ENCODE data around the gene KCNMA1. TPM values are rescaled to one million over a fixed set of nuclear protein-coding genes. Genes with fewer than 3 reads are reported as not detected.

KCNMA1 gene
- total RNA-seq, 4 donors from 2014 or later = 4.6 to 10.5 (median 7.8) TPM

- Histone ChIP-seq H3K4me1 (peaks cover 10% of the 10 kb centered on the region), H3K27ac (no peak overlapping the region), H3K4me3 (no peak overlapping the region), H3K27me3 (no peaks in the 10 kb centered on the region), H3K36me3 (no peaks in the 10 kb centered on the region), H3K9me3 (no peaks in the 10 kb centered on the region)
- DNase-seq (ENCODE audit: low spot score in 2 of 2) = no peak
- WGBS = 90% methylated on average over 4 of the region's 4 CpGs
- TF ChIP-seq POLR2AphosphoS5 (IDR thresholded peaks at IDR 0.05) (no peak), CTCF (IDR thresholded peaks at IDR 0.05) (no peak), POLR2A (IDR thresholded peaks at IDR 0.05) (no peak), EP300 (IDR thresholded peaks at IDR 0.05) (no peak)
These were observed 752.8 kb downstream of the KCNMA1 start for GRCh38 chr10:76884673-76885275.

- H3K27me3 ChIP-seq = no peaks in the 10 kb centered on the region
- H3K9me3 ChIP-seq = no peaks in the 10 kb centered on the region
- WGBS = 72% methylated on average over 1 of the region's 1 CpG
These were observed 754.0 kb downstream of the KCNMA1 start for GRCh38 chr10:76883596-76883995.

GRCh38 chr10:76882796-76883195 is 754.8 kb downstream of the KCNMA1 start:
- Histone ChIP-seq H3K27me3 (no peaks in the 10 kb centered on the region), H3K9me3 (no peaks in the 10 kb centered on the region), H3K4me1 (peaks cover 10% of the 10 kb centered on the region), H3K4me3 (no peak overlapping the region), H3K27ac (no peak overlapping the region), H3K36me3 (no peaks in the 10 kb centered on the region)
- no peak for DNase-seq (ENCODE audit: low spot score in 2 of 2)
- TF ChIP-seq CTCF (IDR thresholded peaks at IDR 0.05) (no peak), POLR2A (IDR thresholded peaks at IDR 0.05) (no peak), EP300 (IDR thresholded peaks at IDR 0.05) (no peak)

More at GRCh38 chr10:76883596-76883995, 754.0 kb downstream of the KCNMA1 start:
- Histone ChIP-seq H3K36me3 (no peaks in the 10 kb centered on the region), H3K4me1 (peaks cover 10% of the 10 kb centered on the region), H3K27ac (no peak overlapping the region), H3K4me3 (no peak overlapping the region)
- TF ChIP-seq POLR2AphosphoS5 (IDR thresholded peaks at IDR 0.05) (no peak), EP300 (IDR thresholded peaks at IDR 0.05) (no peak), POLR2A (IDR thresholded peaks at IDR 0.05) (no peak), CTCF (IDR thresholded peaks at IDR 0.05) (no peak)
- DNase-seq (ENCODE audit: low spot score in 2 of 2) = no peak

GRCh38 chr10:76882245-76882644 is 755.4 kb downstream of the KCNMA1 start:
- 57% methylated on average over 6 of the region's 6 CpGs for WGBS
- TF ChIP-seq CTCF (IDR thresholded peaks at IDR 0.05) (no peak), POLR2A (IDR thresholded peaks at IDR 0.05) (no peak), POLR2AphosphoS5 (IDR thresholded peaks at IDR 0.05) (no peak), EP300 (IDR thresholded peaks at IDR 0.05) (no peak)
- Histone ChIP-seq H3K36me3 (no peaks in the 10 kb centered on the region), H3K4me3 (no peak overlapping the region), H3K27me3 (no peaks in the 10 kb centered on the region), H3K27ac (no peak overlapping the region), H3K9me3 (no peaks in the 10 kb centered on the region), H3K4me1 (peaks cover 10% of the 10 kb centered on the region)
- no peak for DNase-seq (ENCODE audit: low spot score in 2 of 2)

- Histone ChIP-seq H3K4me3 (no peak overlapping the region), H3K4me1 (peaks cover 10% of the 10 kb centered on the region), H3K27ac (no peak overlapping the region), H3K36me3 (no peaks in the 10 kb centered on the region), H3K9me3 (no peaks in the 10 kb centered on the region), H3K27me3 (no peaks in the 10 kb centered on the region)
- DNase-seq (ENCODE audit: low spot score in 2 of 2) = no peak
- 71% methylated on average over 3 of the region's 3 CpGs for WGBS
- TF ChIP-seq POLR2A (IDR thresholded peaks at IDR 0.05) (no peak), CTCF (IDR thresholded peaks at IDR 0.05) (no peak), EP300 (IDR thresholded peaks at IDR 0.05) (no peak), POLR2AphosphoS5 (IDR thresholded peaks at IDR 0.05) (no peak)
These were observed 756.0 kb downstream of the KCNMA1 start for GRCh38 chr10:76881477-76882220.
